ENCODE measurements around the gene ANGPTL8.

Gene ANGPTL8

GRCh38 chr19:11238041-11238440, 1.4 kb upstream of the ANGPTL8 start:
- no peak for DNase-seq

- DNase-seq = no peak
Measured at GRCh38 chr19:11238781-11239376, 540 bp upstream of the ANGPTL8 start.

GRCh38 chr19:11240008-11240444, 607 bp downstream of the ANGPTL8 start:
- DNase-seq = no peak

- no peak for DNase-seq
Measured at GRCh38 chr19:11242025-11242424, 2.6 kb downstream of the ANGPTL8 start.

- peak; percentile 63 to 84 (median 65) for DNase-seq
Measured at GRCh38 chr19:11242864-11243797, 3.7 kb downstream of the ANGPTL8 start.

GRCh38 chr19:11243798-11244169, 4.4 kb downstream of the ANGPTL8 start:
- no peak for DNase-seq

GRCh38 chr19:11244846-11245589, 5.6 kb downstream of the ANGPTL8 start:
- DNase-seq = no peak

GRCh38 chr19:11246941-11247340, 7.5 kb downstream of the ANGPTL8 start:
- DNase-seq = no peak

GRCh38 chr19:11247391-11247790, 8.0 kb downstream of the ANGPTL8 start:
- no peak for DNase-seq

- no peak for DNase-seq
Measured at GRCh38 chr19:11247934-11248333, 8.5 kb downstream of the ANGPTL8 start.

GRCh38 chr19:11248852-11249251, 9.4 kb downstream of the ANGPTL8 start:
- no peak for DNase-seq

- DNase-seq = no peak
Measured at GRCh38 chr19:11251217-11251616, 11.8 kb downstream of the ANGPTL8 start.

GRCh38 chr19:11251650-11252314, 12.4 kb downstream of the ANGPTL8 start:
- no peak for DNase-seq

GRCh38 chr19:11252665-11253355, 13.4 kb downstream of the ANGPTL8 start:
- no peak for DNase-seq

GRCh38 chr19:11254666-11255065, 15.2 kb downstream of the ANGPTL8 start:
- DNase-seq = peak in 1 of 3 experiments; percentile 13

- no peak for DNase-seq
Measured at GRCh38 chr19:11256189-11256588, 16.8 kb downstream of the ANGPTL8 start.

- no peak for DNase-seq
Measured at GRCh38 chr19:11257846-11258380, 18.5 kb downstream of the ANGPTL8 start.

GRCh38 chr19:11260996-11261395, 21.6 kb downstream of the ANGPTL8 start:
- no peak for DNase-seq

- DNase-seq = peak in 1 of 3 experiments; percentile 38
Measured at GRCh38 chr19:11261431-11261970, 22.1 kb downstream of the ANGPTL8 start.

GRCh38 chr19:11261971-11262839, 22.8 kb downstream of the ANGPTL8 start, which contains the start of gene DOCK6:
DOCK6 (minus strand) TSS chr19:11262524; CDS start chr19:11262440, 84 bp downstream.
- peak in 2 of 3 experiments; percentile 26 to 32 for DNase-seq

All from NCI-H1417 (cell line).